22Rv1 (cell line): Measurements from ENCODE around the gene VTI1A.

Source experiments
- CTCF ChIP-seq: fragments of 450-650 bp; IDR thresholded peaks from 2 replicates; pipeline ENCODE4 v1.5.1; 2017; ENCODE audit warnings: mild to moderate bottlenecking
- ZFX ChIP-seq: fragments of 450-650 bp; IDR thresholded peaks from 2 replicates; pipeline ENCODE4 v1.6.1; 2017; ENCODE audit warnings: antibody characterized with exemption, borderline replicate concordance

- no peak for TF ChIP-seq CTCF
- TF ChIP-seq ZFX: no peak
Observed at GRCh38 chr10:112570585-112570984, 123.6 kb downstream of the VTI1A start.
